ENCODE results near the gene CYREN.

- TF ChIP-seq CTCF (IDR thresholded peaks at IDR 0.05; ENCODE audit: insufficient read depth, low read length, poor library complexity, severe bottlenecking) (no peak), EZH2phosphoT487 (conservative IDR thresholded peaks at IDR 0.05; ENCODE audit: low read length) (no peak)
These were observed 34.4 kb upstream of the CYREN start for GRCh38 chr7:135204876-135205275.
